ENCODE results near the gene MXD1. TPM values are rescaled to one million over a fixed set of nuclear protein-coding genes. Genes with fewer than 3 reads are reported as not detected.
"Not testable (repeated sequence)": the region's sequence is repeated elsewhere in the genome, so short reads cannot be mapped to it uniquely, and the experiment has no call there.

Gene MXD1
- total RNA-seq, 1 experiment from 2014 or later, result 4.7 TPM

GRCh38 chr2:69933254-69933828 is 18.4 kb downstream of the MXD1 start:
- DNase-seq (ENCODE audit: low read depth), result no peak

- DNase-seq (ENCODE audit: low read depth), result peak; percentile 78
Observed at GRCh38 chr2:69933839-69934613, 19.1 kb downstream of the MXD1 start.

DNA sequence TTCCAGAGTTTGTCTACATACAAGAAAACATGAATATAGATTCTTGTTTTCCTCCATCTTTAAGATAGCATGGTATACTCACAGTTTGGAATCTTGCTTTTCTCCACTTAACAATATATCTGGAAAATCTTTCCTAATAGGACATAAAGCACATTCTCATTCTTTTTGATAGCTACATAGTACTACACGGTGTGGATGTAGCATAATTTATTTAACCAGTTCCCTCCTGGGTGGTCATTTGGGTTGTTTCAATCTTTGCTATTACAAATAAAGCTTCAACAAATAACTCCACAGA is 19.7 kb downstream of the MXD1 start:
- DNase-seq (ENCODE audit: low read depth), result no peak

DNA sequence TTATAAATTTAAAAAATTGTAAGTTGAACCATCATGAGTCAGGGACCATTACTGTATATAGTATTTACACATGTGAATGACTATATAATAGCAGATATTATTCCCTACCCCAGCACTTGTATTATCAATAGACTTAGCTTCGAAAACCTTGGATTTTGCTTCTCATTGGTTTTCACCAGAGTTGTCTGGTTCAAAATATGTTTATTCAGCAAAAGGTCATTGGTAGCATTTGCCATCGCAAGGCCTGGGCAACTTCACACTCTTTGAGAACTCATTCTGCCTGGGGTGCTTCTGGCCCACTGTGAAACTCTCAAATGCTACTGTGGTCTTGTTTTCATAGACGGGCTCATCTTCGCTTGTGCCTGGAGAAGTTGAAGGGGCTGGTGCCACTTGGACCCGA is 20.1 kb downstream of the MXD1 start:
- no peak for DNase-seq (ENCODE audit: low read depth)

DNA sequence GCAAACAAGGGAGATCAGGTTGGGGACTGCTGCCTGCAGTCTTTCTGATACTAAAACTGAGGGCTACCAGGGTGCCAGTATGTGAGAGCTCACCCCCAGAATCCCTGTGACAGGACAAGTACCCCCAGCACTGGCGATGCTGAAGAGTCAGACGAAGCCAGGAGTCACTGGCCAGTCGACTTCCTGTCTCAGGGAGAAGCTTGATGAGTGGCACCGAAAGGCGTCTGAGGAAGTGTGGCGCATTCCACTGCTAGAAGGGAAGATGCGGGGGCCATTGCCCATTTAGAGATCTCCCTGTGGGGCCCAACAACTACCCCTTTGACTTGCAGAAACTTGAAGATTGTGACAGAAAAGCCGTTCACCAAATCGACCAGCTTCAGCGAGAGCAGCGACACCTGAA is 22.0 kb downstream of the MXD1 start:
- no peak for DNase-seq (ENCODE audit: low read depth)

DNA sequence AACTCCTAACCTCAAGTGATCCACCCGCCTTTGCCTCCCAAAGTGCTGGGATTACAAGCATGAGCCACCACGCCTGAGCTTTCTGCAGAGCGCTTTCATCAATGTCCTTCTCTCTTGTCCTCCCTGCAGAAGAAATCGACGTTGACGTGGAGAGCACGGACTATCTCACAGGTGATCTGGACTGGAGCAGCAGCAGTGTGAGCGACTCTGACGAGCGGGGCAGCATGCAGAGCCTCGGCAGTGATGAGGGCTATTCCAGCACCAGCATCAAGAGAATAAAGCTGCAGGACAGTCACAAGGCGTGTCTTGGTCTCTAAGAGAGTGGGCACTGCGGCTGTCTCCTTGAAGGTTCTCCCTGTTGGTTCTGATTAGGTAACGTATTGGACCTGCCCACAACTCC is 23.1 kb downstream of the MXD1 start:
- no peak for DNase-seq (ENCODE audit: low read depth)

DNA sequence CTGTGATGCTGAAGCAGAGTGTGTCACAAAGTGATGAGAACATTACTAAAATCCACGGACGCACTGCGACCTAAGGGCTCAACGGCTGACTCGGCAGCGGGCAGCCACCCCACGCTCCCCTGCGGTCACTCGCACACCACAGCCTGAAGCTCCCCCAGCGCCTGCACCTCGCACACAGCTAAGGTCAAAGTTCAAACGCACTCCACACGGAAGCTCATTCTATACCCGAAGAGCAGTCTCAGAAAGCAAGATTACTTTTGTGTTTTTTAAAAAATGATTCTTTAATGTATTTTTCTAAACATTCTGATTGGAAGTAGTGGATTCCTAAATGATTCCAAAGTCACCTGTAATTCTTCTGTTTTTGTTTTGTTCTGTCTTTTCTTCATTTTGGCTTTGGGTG is 24.8 kb downstream of the MXD1 start:
- DNase-seq (ENCODE audit: low read depth), result no peak

DNA sequence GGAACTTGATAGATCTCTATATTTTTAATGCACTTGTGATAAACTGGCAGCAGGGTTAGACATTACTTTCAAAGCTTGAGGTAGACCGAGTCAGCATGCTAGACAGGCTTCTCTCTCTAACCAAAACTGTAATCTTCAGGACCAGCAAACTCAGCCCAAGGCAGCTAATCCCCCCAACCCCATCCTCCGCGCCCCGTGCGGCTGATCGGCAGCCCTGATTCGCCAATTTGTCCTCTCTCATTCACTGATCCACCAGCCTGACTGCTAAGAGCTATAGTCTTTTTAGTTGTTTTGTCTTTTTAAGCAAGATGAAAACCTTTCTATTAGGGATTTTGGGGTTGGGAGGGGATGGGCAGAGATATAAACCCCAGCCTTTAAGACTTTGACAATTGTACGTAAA is 25.8 kb downstream of the MXD1 start:
- DNase-seq (ENCODE audit: low read depth), result no peak

DNA sequence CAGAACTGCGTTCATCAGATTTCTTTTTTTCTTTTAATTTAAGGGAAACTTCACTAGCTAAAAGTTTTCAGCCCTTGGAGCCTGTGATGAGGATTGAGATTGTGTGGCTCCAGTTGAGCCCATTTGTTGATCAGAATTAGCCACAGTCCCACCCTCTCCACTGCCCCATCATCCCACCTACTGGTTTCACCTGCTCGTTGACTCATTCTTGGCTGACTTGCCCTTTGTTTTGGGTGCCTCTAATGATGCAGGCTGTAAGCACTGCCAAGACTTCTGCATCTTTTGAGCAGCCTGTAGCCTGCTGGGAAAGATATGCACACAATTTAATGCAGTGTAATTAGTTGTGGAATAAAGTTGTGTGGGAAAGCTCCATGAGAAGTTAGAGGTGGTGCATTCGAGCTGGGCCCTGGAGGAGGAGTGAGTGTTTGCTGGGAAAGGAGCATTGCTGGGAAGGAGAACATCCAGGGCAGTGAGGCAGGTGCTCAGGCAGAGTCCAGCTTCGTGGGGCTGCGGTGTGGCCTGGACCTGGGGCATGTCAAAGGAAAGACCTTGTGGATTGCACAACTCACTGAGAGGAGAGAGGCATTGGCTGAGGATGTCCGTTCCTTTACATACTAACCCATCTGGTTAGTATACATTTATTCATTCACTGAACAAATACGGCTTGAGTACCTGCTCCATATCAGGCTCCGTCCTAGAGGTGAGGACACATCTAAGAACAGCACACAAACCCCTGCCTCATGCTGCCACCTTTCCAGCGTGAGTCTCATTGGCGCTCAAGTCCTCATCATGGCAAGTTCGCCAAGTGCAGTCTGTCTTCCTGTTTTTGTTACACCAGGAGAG is 28.3 kb downstream of the MXD1 start:
- no peak for DNase-seq (ENCODE audit: low read depth)

GRCh38 chr2:69943843-69944525 is 29.1 kb downstream of the MXD1 start:
- DNase-seq (ENCODE audit: low read depth), result no peak

GRCh38 chr2:69944756-69945155 is 29.8 kb downstream of the MXD1 start:
- no peak for DNase-seq (ENCODE audit: low read depth)

- peak; percentile 60 for DNase-seq (ENCODE audit: low read depth)
Observed at GRCh38 chr2:69945441-69945840, 30.5 kb downstream of the MXD1 start.

- no peak for DNase-seq (ENCODE audit: low read depth)
Observed at GRCh38 chr2:69945941-69946340, 31.0 kb downstream of the MXD1 start.

DNA sequence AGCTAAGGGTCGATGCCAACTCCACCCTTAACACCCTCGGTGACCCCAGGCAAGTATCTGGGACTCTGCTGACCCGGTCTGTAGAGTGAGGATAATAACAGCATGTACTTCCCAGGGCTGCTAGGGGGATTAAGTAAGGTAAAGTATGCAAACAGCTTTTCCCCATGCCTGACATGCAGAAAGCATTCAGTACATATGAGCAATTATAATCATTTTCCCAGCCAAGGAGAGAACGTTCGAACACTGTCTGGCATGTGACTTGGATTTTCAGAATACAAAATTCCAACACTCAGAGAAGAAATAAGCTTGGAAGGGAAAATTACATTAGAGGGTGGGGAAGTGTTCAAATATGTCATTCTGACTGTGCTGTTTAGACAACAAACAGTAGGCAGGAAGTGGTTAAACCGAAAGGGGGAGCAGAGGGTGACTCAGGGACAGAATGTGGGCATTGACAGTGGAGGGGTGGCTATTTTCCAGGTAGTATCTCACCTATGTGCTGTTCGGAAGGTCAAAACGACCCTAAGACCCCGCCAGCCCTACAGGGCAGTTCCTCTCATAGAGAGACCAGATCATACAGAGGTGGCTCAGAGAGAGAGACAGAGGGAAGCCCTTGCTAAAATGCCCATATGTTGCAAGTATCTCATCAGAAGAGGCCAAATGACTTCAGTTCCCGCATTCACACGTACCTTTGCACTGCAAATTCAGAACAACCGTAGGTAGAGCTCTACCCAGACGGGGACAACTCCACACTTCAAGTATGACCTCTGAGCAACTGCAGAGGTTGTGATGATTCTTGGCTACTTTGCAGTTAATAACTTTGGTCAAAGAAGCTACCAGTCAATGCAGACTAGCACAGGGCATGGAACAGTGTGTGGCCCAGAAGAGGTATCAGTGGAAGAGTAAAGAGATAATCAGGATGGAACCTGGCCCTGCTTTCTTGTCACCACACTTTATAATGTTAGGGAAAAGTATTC is 31.7 kb downstream of the MXD1 start:
- peak; percentile 82 for DNase-seq (ENCODE audit: low read depth)

- no peak for DNase-seq (ENCODE audit: low read depth)
Observed at GRCh38 chr2:69947325-69947931, 32.5 kb downstream of the MXD1 start.

- DNase-seq (ENCODE audit: low read depth), result no peak
Observed at GRCh38 chr2:69948032-69948962, 33.4 kb downstream of the MXD1 start.

DNA sequence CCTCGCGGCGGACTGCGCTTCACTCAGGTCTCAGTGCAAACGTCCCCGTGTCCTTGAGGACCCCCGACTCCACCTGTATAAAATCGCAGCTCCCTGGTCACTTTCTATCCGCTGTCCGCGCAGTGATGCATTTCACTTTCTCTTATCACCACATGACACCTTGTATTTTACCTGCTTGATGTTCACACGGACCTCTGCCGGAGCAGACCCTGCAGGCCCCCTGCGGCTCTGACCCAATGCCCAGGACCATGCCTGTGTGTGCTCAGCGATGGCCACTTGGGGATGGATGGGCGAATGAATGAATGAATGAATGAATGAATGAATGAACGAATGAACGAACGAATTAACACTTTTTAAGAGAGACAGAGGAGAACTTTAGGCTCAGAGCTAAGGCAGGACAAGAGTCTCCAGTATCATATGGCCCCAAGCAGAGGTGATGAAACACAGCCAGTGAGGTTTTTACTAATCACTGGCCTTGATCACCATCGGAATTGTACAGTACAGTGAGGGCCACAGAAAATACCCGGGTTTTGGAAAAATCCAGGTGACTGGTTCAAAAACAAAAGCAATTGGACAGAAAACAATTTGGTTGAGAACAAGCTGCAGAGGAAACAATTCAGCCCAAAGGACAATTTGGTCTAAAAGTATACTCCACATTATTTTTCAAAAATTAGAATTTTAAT is 34.2 kb downstream of the MXD1 start:
- DNase-seq (ENCODE audit: low read depth), result no peak

DNA sequence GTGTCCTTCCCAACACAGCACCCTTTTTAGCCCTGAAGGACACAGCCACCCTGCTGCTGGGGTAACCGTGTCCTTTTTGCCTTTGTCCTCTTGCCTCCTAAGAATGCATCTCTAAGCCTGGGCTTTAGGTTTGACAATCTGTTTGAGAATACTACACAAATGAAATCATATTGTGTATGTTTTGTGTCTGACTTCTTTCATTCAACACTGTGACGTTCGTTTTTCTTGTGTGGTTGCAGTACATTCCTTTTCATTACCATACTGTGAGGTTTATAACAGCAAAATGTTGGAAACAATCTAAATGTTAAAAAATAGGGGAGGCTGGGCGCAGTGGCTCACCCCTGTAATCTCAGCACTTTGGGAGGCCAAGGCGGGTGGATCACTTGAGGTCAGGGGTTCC is 35.3 kb downstream of the MXD1 start:
- DNase-seq (ENCODE audit: low read depth), result no peak

- DNase-seq (ENCODE audit: low read depth), result not testable (repeated sequence)
Observed at GRCh38 chr2:69950671-69951070, 35.8 kb downstream of the MXD1 start.
